ENCODE data around the gene EPB41L4A. TPM values are rescaled to one million over a fixed set of nuclear protein-coding genes. Genes with fewer than 3 reads are reported as not detected.

Gene EPB41L4A
- total RNA-seq, 3 donors from 2014 or later, result 22.0 to 25.9 (median 22.6) TPM

GRCh38 chr5:112351225-112351624, 67.9 kb downstream of the EPB41L4A start:
- no peak for DNase-seq (ENCODE audit: low spot score in 2 of 2)
- Histone ChIP-seq H3K4me3 (no peak overlapping the region), H3K36me3 (no peaks in the 10 kb centered on the region), H3K27ac (no peak overlapping the region), H3K4me1 (no peaks in the 10 kb centered on the region), H3K9me3 (no peaks in the 10 kb centered on the region), H3K27me3 (no peaks in the 10 kb centered on the region)
- TF ChIP-seq POLR2AphosphoS5 (IDR thresholded peaks at IDR 0.05), result no peak
- TF ChIP-seq CTCF (IDR thresholded peaks at IDR 0.05), result no peak
- no peak for TF ChIP-seq POLR2A (IDR thresholded peaks at IDR 0.05)
- intact Hi-C loops (cut with DNase I; ENCODE audit: low total_unique reads), result no loop called here

- TF ChIP-seq POLR2A (IDR thresholded peaks at IDR 0.05) (no peak), POLR2AphosphoS5 (IDR thresholded peaks at IDR 0.05) (no peak), CTCF (IDR thresholded peaks at IDR 0.05) (no peak)
- Histone ChIP-seq H3K9me3 (no peaks in the 10 kb centered on the region), H3K27me3 (no peaks in the 10 kb centered on the region), H3K27ac (no peak overlapping the region), H3K4me3 (no peak overlapping the region), H3K36me3 (no peaks in the 10 kb centered on the region), H3K4me1 (no peaks in the 10 kb centered on the region)
- no peak for DNase-seq (ENCODE audit: low spot score in 2 of 2)
- intact Hi-C loops (cut with DNase I; ENCODE audit: low total_unique reads), result no loop called here
Observed at GRCh38 chr5:112350626-112351025, 68.5 kb downstream of the EPB41L4A start.

- Histone ChIP-seq H3K4me1 (no peaks in the 10 kb centered on the region), H3K36me3 (no peaks in the 10 kb centered on the region), H3K4me3 (no peak overlapping the region), H3K27me3 (no peaks in the 10 kb centered on the region), H3K27ac (no peak overlapping the region), H3K9me3 (no peaks in the 10 kb centered on the region)
- intact Hi-C loops (cut with DNase I; ENCODE audit: low total_unique reads), result no loop called here
- DNase-seq (ENCODE audit: low spot score in 2 of 2), result no peak
- TF ChIP-seq POLR2A (IDR thresholded peaks at IDR 0.05), result no peak
- TF ChIP-seq POLR2AphosphoS5 (IDR thresholded peaks at IDR 0.05), result no peak
- no peak for TF ChIP-seq CTCF (IDR thresholded peaks at IDR 0.05)
Observed at GRCh38 chr5:112349371-112349770, 69.7 kb downstream of the EPB41L4A start.

- H3K4me1 ChIP-seq, result no peaks in the 10 kb centered on the region
- H3K27ac ChIP-seq, result no peak overlapping the region
- H3K9me3 ChIP-seq, result no peaks in the 10 kb centered on the region
- intact Hi-C loops (cut with DNase I; ENCODE audit: low total_unique reads), result no loop called here
- no peak for DNase-seq (ENCODE audit: low spot score in 2 of 2)
- H3K27me3 ChIP-seq, result no peaks in the 10 kb centered on the region
- H3K4me3 ChIP-seq, result no peak overlapping the region
- TF ChIP-seq POLR2AphosphoS5 (IDR thresholded peaks at IDR 0.05) (no peak), POLR2A (IDR thresholded peaks at IDR 0.05) (no peak), CTCF (IDR thresholded peaks at IDR 0.05) (no peak)
- H3K36me3 ChIP-seq, result no peaks in the 10 kb centered on the region
Observed at GRCh38 chr5:112348915-112349314, 70.2 kb downstream of the EPB41L4A start.

GRCh38 chr5:112348387-112348786, 70.7 kb downstream of the EPB41L4A start:
- H3K4me1 ChIP-seq, result no peaks in the 10 kb centered on the region
- DNase-seq (ENCODE audit: low spot score in 2 of 2), result no peak
- intact Hi-C loops (cut with DNase I; ENCODE audit: low total_unique reads), result no loop called here
- no peak for TF ChIP-seq CTCF (IDR thresholded peaks at IDR 0.05)
- TF ChIP-seq POLR2AphosphoS5 (IDR thresholded peaks at IDR 0.05), result no peak
- H3K36me3 ChIP-seq, result no peaks in the 10 kb centered on the region
- H3K27me3 ChIP-seq, result no peaks in the 10 kb centered on the region
- H3K9me3 ChIP-seq, result no peaks in the 10 kb centered on the region
- H3K27ac ChIP-seq, result no peak overlapping the region
- H3K4me3 ChIP-seq, result no peak overlapping the region

Measured in breast epithelium (tissue), 4 donors.